Measurements from ENCODE around the gene RPS19. TPM values are rescaled to one million over a fixed set of nuclear protein-coding genes. Genes with fewer than 3 reads are reported as not detected.
"Not testable (repeated sequence)": the region's sequence is repeated elsewhere in the genome, so short reads cannot be mapped to it uniquely, and the experiment has no call there.

RPS19 gene
- total and polyA plus RNA-seq, 2 donors, result 377 to 1,600 TPM

- Histone ChIP-seq H3K27ac (ENCODE audit: low read depth) (no peak overlapping the region), H3K4me3 (ENCODE audit: low read depth, low read length) (no peak overlapping the region), H3K4me1 (ENCODE audit: insufficient read depth) (peaks cover 3% of the 10 kb centered on the region), H3K36me3 (ENCODE audit: insufficient read depth) (peaks cover 4% of the 10 kb centered on the region)
- DNase-seq (ENCODE audit: extremely low spot score), result no peak
- WGBS, result 89% methylated on average over 5 of the region's 5 CpGs
These were observed 4.3 kb downstream of the RPS19 start for GRCh38 chr19:41864374-41864773.

GRCh38 chr19:41866284-41866683 lies 6.2 kb downstream of the RPS19 start:
- Histone ChIP-seq H3K4me1 (ENCODE audit: insufficient read depth) (no peaks in the 10 kb centered on the region), H3K27ac (ENCODE audit: low read depth) (no peak overlapping the region), H3K36me3 (ENCODE audit: insufficient read depth) (peaks cover 4% of the 10 kb centered on the region), H3K4me3 (ENCODE audit: low read depth, low read length) (no peak overlapping the region)
- DNase-seq (ENCODE audit: extremely low spot score), result no peak
- WGBS, result 92% methylated on average over 3 of the region's 3 CpGs

GRCh38 chr19:41868120-41868988 lies 8.3 kb downstream of the RPS19 start:
- no peak overlapping the region for H3K4me3 ChIP-seq (ENCODE audit: low read depth, low read length)
- H3K4me1 ChIP-seq (ENCODE audit: insufficient read depth), result no peaks in the 10 kb centered on the region
- DNase-seq (ENCODE audit: extremely low spot score), result no peak
- H3K36me3 ChIP-seq (ENCODE audit: insufficient read depth), result peaks cover 4% of the 10 kb centered on the region
- WGBS, result 79% methylated on average over 10 of the region's 10 CpGs
- no peak overlapping the region for H3K27ac ChIP-seq (ENCODE audit: low read depth)

- H3K4me1 ChIP-seq (ENCODE audit: insufficient read depth), result no peaks in the 10 kb centered on the region
- H3K4me3 ChIP-seq (ENCODE audit: low read depth, low read length), result no peak overlapping the region
- no peak overlapping the region for H3K27ac ChIP-seq (ENCODE audit: low read depth)
- no peak for DNase-seq (ENCODE audit: extremely low spot score)
- 86% methylated on average over 12 of the region's 12 CpGs for WGBS
- H3K36me3 ChIP-seq (ENCODE audit: insufficient read depth), result peaks cover 4% of the 10 kb centered on the region
These were observed 8.9 kb downstream of the RPS19 start for GRCh38 chr19:41868989-41869300.

GRCh38 chr19:41869374-41869955 lies 9.4 kb downstream of the RPS19 start:
- WGBS, result 82% methylated on average over 13 of the region's 13 CpGs
- H3K36me3 ChIP-seq (ENCODE audit: insufficient read depth), result peaks cover 3% of the 10 kb centered on the region
- no peaks in the 10 kb centered on the region for H3K4me1 ChIP-seq (ENCODE audit: insufficient read depth)
- H3K27ac ChIP-seq (ENCODE audit: low read depth), result no peak overlapping the region
- no peak overlapping the region for H3K4me3 ChIP-seq (ENCODE audit: low read depth, low read length)
- DNase-seq (ENCODE audit: extremely low spot score), result no peak

GRCh38 chr19:41870401-41870873 lies 10.4 kb downstream of the RPS19 start:
- Histone ChIP-seq H3K36me3 (ENCODE audit: insufficient read depth) (no peaks in the 10 kb centered on the region), H3K27ac (ENCODE audit: low read depth) (no peak overlapping the region), H3K4me3 (ENCODE audit: low read depth, low read length) (no peak overlapping the region), H3K4me1 (ENCODE audit: insufficient read depth) (no peaks in the 10 kb centered on the region)
- WGBS, result 65% methylated on average over 3 of the region's 3 CpGs
- DNase-seq (ENCODE audit: extremely low spot score), result no peak

- H3K4me1 ChIP-seq (ENCODE audit: insufficient read depth), result no peaks in the 10 kb centered on the region
- H3K36me3 ChIP-seq (ENCODE audit: insufficient read depth), result no peaks in the 10 kb centered on the region
- no peak overlapping the region for H3K4me3 ChIP-seq (ENCODE audit: low read depth, low read length)
- no peak for DNase-seq (ENCODE audit: extremely low spot score)
- 68% methylated on average over 16 of the region's 16 CpGs for WGBS
- no peak overlapping the region for H3K27ac ChIP-seq (ENCODE audit: low read depth)
These were observed 11.7 kb downstream of the RPS19 start for GRCh38 chr19:41871573-41872383.

- no peaks in the 10 kb centered on the region for H3K36me3 ChIP-seq (ENCODE audit: insufficient read depth)
- H3K4me3 ChIP-seq (ENCODE audit: low read depth, low read length), result no peak overlapping the region
- no peak overlapping the region for H3K27ac ChIP-seq (ENCODE audit: low read depth)
- no peaks in the 10 kb centered on the region for H3K4me1 ChIP-seq (ENCODE audit: insufficient read depth)
- 88% methylated on average over 12 of the region's 12 CpGs for WGBS
- DNase-seq (ENCODE audit: extremely low spot score), result no peak
These were observed 12.3 kb downstream of the RPS19 start for GRCh38 chr19:41872384-41872774.

- Histone ChIP-seq H3K4me3 (ENCODE audit: low read depth, low read length) (no peak overlapping the region), H3K4me1 (ENCODE audit: insufficient read depth) (no peaks in the 10 kb centered on the region), H3K27ac (ENCODE audit: low read depth) (no peak overlapping the region), H3K36me3 (ENCODE audit: insufficient read depth) (no peaks in the 10 kb centered on the region)
- 41% methylated on average over 18 of the region's 18 CpGs for WGBS
- no peak for DNase-seq (ENCODE audit: extremely low spot score)
These were observed 13.0 kb downstream of the RPS19 start for GRCh38 chr19:41872775-41873647.

- H3K4me3 ChIP-seq (ENCODE audit: low read depth, low read length); H3K36me3 ChIP-seq (ENCODE audit: insufficient read depth); DNase-seq (ENCODE audit: extremely low spot score); H3K4me1 ChIP-seq (ENCODE audit: insufficient read depth); H3K27ac ChIP-seq (ENCODE audit: low read depth): not testable (repeated sequence)
- 78% methylated on average over 3 of the region's 3 CpGs for WGBS
These were observed 15.9 kb downstream of the RPS19 start for GRCh38 chr19:41875973-41876372.

GRCh38 chr19:41876847-41877832 lies 17.1 kb downstream of the RPS19 start, which contains the start of gene CD79A:
TSS of gene CD79A (plus strand) at chr19:41877279. CDS start at chr19:41877305, 26 bp downstream.
- no peaks in the 10 kb centered on the region for H3K36me3 ChIP-seq (ENCODE audit: insufficient read depth)
- no peak within 1 kb of the TSS for H3K4me3 ChIP-seq (ENCODE audit: low read depth, low read length)
- H3K4me1 ChIP-seq (ENCODE audit: insufficient read depth), result no peaks in the 10 kb centered on the region
- 61% methylated on average over 9 of the region's 9 CpGs for WGBS
- H3K27ac ChIP-seq (ENCODE audit: low read depth), result no peak within 1 kb of the TSS
- no peak for DNase-seq (ENCODE audit: extremely low spot score)
